GM12892 (cell line): ENCODE results near the gene SLC7A1.

Experiments
- POLR2A ChIP-seq: IDR thresholded peaks from 2 replicates; pipeline ENCODE4 v1.6.1; 2011; ENCODE audit warnings: low read depth, low read length, control low read depth
- TAF1 ChIP-seq: IDR thresholded peaks from 2 replicates; pipeline ENCODE4 v1.6.1; 2011; ENCODE audit warnings: low read depth, mild to moderate bottlenecking, control low read depth, low read length, borderline replicate concordance

DNA sequence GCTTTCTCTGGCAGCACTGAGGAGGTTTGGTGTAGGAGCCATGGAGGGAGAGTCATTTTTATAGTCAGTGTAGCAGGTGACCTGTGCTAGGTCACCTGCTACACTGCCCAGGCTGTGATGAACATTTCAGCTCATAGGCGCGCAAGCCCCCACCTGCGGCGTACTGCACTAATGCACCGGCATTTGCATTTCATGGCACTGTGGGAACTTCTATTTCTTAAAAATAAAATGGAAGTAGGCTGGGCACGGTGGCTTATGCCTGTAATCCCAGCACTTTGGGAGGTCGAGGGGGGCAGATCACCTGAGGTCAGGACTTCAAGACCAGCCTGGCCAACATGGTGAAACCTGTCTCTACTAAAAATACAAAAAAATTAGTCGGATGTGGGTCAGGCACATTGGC, 101.0 kb downstream of the SLC7A1 start:
- TF ChIP-seq POLR2A, result no peak
- no peak for TF ChIP-seq TAF1
